HCT116 (cell line): ENCODE results near the gene DYNC2I2. TPM values are rescaled to one million over a fixed set of nuclear protein-coding genes. Genes with fewer than 3 reads are reported as not detected.

Experiments
- total RNA-seq: library from RNA; stranded (reverse); gene quantifications from one replicate; pipeline ENCODE4 v1.2.1, GENCODE V29; 2021; ENCODE audit not compliant: unreplicated experiment

DYNC2I2 gene
- total RNA-seq, 1 experiment from 2014 or later: 155 TPM

Other genes starting within 250 kb of the DYNC2I2 start
- 27.0 TPM for gene CERCAM, start 236.0 kb downstream of the DYNC2I2 start, total RNA-seq
- 46.8 TPM for gene ODF2, start 200.8 kb downstream of the DYNC2I2 start, total RNA-seq
- 36.6 TPM for gene GLE1, start 152.1 kb downstream of the DYNC2I2 start, total RNA-seq
- 111 TPM for gene SPTAN1, start 104.3 kb downstream of the DYNC2I2 start, total RNA-seq
- gene SET, start 32.4 kb upstream of the DYNC2I2 start, total RNA-seq: 595 TPM
- gene PKN3, start 45.7 kb upstream of the DYNC2I2 start, total RNA-seq: 37.9 TPM
- 57.6 TPM for gene ZDHHC12, start 67.3 kb upstream of the DYNC2I2 start, total RNA-seq
- 18.0 TPM for gene ZER1, start 115.1 kb upstream of the DYNC2I2 start, total RNA-seq
- gene TBC1D13, start 130.4 kb upstream of the DYNC2I2 start, total RNA-seq: 17.5 TPM
- gene ENDOG, start 161.7 kb upstream of the DYNC2I2 start, total RNA-seq: 27.2 TPM
- gene SPOUT1, start 172.9 kb upstream of the DYNC2I2 start, total RNA-seq: 70.4 TPM
- 10.1 TPM for gene KYAT1, start 225.1 kb upstream of the DYNC2I2 start, total RNA-seq
- gene LRRC8A, start 225.3 kb upstream of the DYNC2I2 start, total RNA-seq: 22.0 TPM